A549 (cell line): ENCODE data around the gene RBP3. TPM values are rescaled to one million over a fixed set of nuclear protein-coding genes. Genes with fewer than 3 reads are reported as not detected.

Source experiments
- ATAC-seq, 2 experiments: fragments of 200-7000 bp in 1 of 2; fragments of >200 bp in 1 of 2; cut with Nextera tagmentation in 1 of 2; cut with Tn5 transposase in 1 of 2; 3 replicates each; pipeline versions ENCODE4 v1.8.0 to v1.9.1; 2018 to 2020; ENCODE audit warnings: mild to moderate bottlenecking in 1 of 2, moderate library complexity in 1 of 2
- CTCF ChIA-PET: fragments of 300-600 bp; sonication (Branson Sonifier 250); formaldehyde crosslinking; extraction: SDS; loops from one replicate; lab custom pipeline; 2021; ENCODE audit warnings: antibody characterized with exemption, inconsistent platforms; lab: Yijun Ruan, JAX
- POLR2A ChIA-PET: fragments of 350-600 bp; formaldehyde crosslinking; extraction: SDS; loops from one replicate; lab custom pipeline; 2021; ENCODE audit warnings: antibody characterized with exemption, inconsistent platforms; lab: Yijun Ruan, JAX
- DNase-seq, 2 experiments: peaks; one replicate each; pipeline versions ENCODE4 v3.0.0 to v3.0.0-alpha.2; 2011 to 2016; ENCODE audit warnings: low read depth in 1 of 2, low spot score in 1 of 2
- FAIRE-seq: peaks from 2 replicates; lab custom pipeline; 2011; peaks lifted over from hg19 to GRCh38; lab: Jason Lieb, UNC
- H3K27ac ChIP-seq, 2 experiments: fragments of >200 bp; sonication (Bioruptor Twin); formaldehyde crosslinking; 3 replicates each; pipeline ENCODE4 v1.5.1; 2016 to 2017
- H3K4me1 ChIP-seq: fragments of >200 bp; sonication (Bioruptor Twin); formaldehyde crosslinking; 3 replicates; pipeline ENCODE4 v1.6.1; 2016
- H3K4me2 ChIP-seq: fragments of >200 bp; sonication (Bioruptor Twin); formaldehyde crosslinking; 3 replicates; pipeline ENCODE4 v1.6.1; 2016
- H3K4me3 ChIP-seq: fragments of >200 bp; sonication (Bioruptor Twin); formaldehyde crosslinking; 3 replicates; pipeline ENCODE4 v1.5.1; 2016
- H3K9me3 ChIP-seq: fragments of >200 bp; sonication (Bioruptor Twin); formaldehyde crosslinking; 3 replicates; pipeline ENCODE4 v1.6.1; 2016
- ATOH8 ChIP-seq: fragments of 250-450 bp; sonication (Bioruptor Pico); IDR thresholded peaks from 2 replicates; pipeline ENCODE4 v1.5.0; 2020; ENCODE audit warnings: low read depth, mild to moderate bottlenecking, moderate library complexity
- EP300 ChIP-seq, 2 experiments: fragments of >200 bp; sonication (Bioruptor Twin); formaldehyde crosslinking; IDR thresholded peaks; 2 replicates in 1 of 2; 3 replicates in 1 of 2; pipeline ENCODE4 v1.6.1; 2016 to 2017
- HEYL ChIP-seq: fragments of 250-450 bp; sonication (Bioruptor Pico); IDR thresholded peaks from 2 replicates; pipeline ENCODE4 v1.8.0; 2021; ENCODE audit warnings: mild to moderate bottlenecking, moderate library complexity
- HOXB13 ChIP-seq: fragments of 250-450 bp; sonication (Bioruptor Pico); IDR thresholded peaks from 2 replicates; pipeline ENCODE4 v1.5.0; 2020; ENCODE audit warnings: low read depth, mild to moderate bottlenecking, moderate library complexity
- JUN ChIP-seq, 2 experiments: fragments of >200 bp; sonication (Bioruptor Twin); formaldehyde crosslinking; IDR thresholded peaks; 2 replicates in 1 of 2; 3 replicates in 1 of 2; pipeline ENCODE4 v1.6.1; 2016 to 2017
- KDM1A ChIP-seq: fragments of 200-600 bp; sonication (generic); IDR thresholded peaks from 2 replicates; pipeline ENCODE4 v1.6.1; 2016; ENCODE audit warnings: low read depth, mild to moderate bottlenecking
- MAFK ChIP-seq: fragments of 450-650 bp; IDR thresholded peaks from 2 replicates; pipeline ENCODE4 v1.6.1; 2014; ENCODE audit not compliant: partially characterized antibody
- NR3C1 ChIP-seq: fragments of >200 bp; sonication (Bioruptor Twin); formaldehyde crosslinking; IDR thresholded peaks from 3 replicates; pipeline ENCODE4 v1.6.1; 2017
- POLR2AphosphoS2 ChIP-seq: conservative IDR thresholded peaks from 2 replicates; pipeline ENCODE4 v1.6.1; 2012; ENCODE audit warnings: low read length, improper control_type of control experiment, inconsistent platforms
- RAD21 ChIP-seq, 2 experiments: fragments of >200 bp in 1 of 2; sonication (Bioruptor Twin) in 1 of 2; formaldehyde crosslinking in 1 of 2; IDR thresholded peaks in 1 of 2; conservative IDR thresholded peaks in 1 of 2; 2 replicates in 1 of 2; 3 replicates in 1 of 2; pipeline ENCODE4 v1.6.1; 2012 to 2018; ENCODE audit warnings: inconsistent platforms in 1 of 2
- REST ChIP-seq: fragments of 200-600 bp; sonication (generic); IDR thresholded peaks from 2 replicates; pipeline ENCODE4 v1.6.1; 2016; ENCODE audit warnings: antibody characterized with exemption, mild to moderate bottlenecking, moderate library complexity
- RFX5 ChIP-seq: fragments of 450-650 bp; IDR thresholded peaks from 2 replicates; pipeline ENCODE4 v1.7.1; 2014; ENCODE audit warnings: antibody characterized with exemption, mild to moderate bottlenecking, moderate library complexity
- SREBF2 ChIP-seq: fragments of 450-650 bp; IDR thresholded peaks from 2 replicates; pipeline ENCODE4 v1.6.1; 2014; ENCODE audit warnings: mild to moderate bottlenecking, moderate library complexity
- ZFP36 ChIP-seq: fragments of 450-650 bp; IDR thresholded peaks from 2 replicates; pipeline ENCODE4 v1.6.1; 2014; ENCODE audit warnings: borderline replicate concordance; ENCODE audit not compliant: partially characterized antibody
- WGBS: methylation state at CpG from one replicate; pipeline ENCODE4 v1.1.6; 2017; ENCODE audit errors: missing lambda C conversion rate; 5-methylcytosine and 5-hydroxymethylcytosine counted together
- polyA plus RNA-seq, 4 experiments: library from polyadenylated mRNA; depleted of rRNA in 3 of 4; stranded (reverse); fragments of >200 nt; fragmentation: RNase III in 1 of 4; extraction: RNeasy Plus Mini Kit Qiagen cat#74134 plus additional on column Dnase treatment in 1 of 4; gene quantifications; 2 replicates in 3 of 4; 3 replicates in 1 of 4; pipeline ENCODE4 v1.2.3, GENCODE V29; 2011 to 2017
- TF ChIP-seq, protein P1 (sequence below): fragments of 450-650 bp; IDR thresholded peaks from 2 replicates; pipeline ENCODE4 v1.6.1; 2014; ENCODE audit warnings: antibody characterized with exemption
- TF ChIP-seq, protein P2 (sequence below): IDR thresholded peaks from 2 replicates; pipeline ENCODE4 v1.6.1; 2012

RBP3 gene
- polyA plus RNA-seq, 2 of the 4 experiments (the other 2 are of a cell fraction): not detected

- H3K4me3 ChIP-seq: no peak overlapping the region
- ATAC-seq: no peak
- TF ChIP-seq, protein P1, sequence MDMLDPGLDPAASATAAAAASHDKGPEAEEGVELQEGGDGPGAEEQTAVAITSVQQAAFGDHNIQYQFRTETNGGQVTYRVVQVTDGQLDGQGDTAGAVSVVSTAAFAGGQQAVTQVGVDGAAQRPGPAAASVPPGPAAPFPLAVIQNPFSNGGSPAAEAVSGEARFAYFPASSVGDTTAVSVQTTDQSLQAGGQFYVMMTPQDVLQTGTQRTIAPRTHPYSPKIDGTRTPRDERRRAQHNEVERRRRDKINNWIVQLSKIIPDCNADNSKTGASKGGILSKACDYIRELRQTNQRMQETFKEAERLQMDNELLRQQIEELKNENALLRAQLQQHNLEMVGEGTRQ: no peak
- no peak for TF ChIP-seq EP300 (IDR thresholded peaks at IDR 0.05)
- no peak for TF ChIP-seq ATOH8
- TF ChIP-seq NR3C1: no peak
- no peak for TF ChIP-seq JUN (IDR thresholded peaks at IDR 0.05)
- no peak for TF ChIP-seq REST
- no peak for TF ChIP-seq HOXB13 (CRISPR knock-in tag)
- TF ChIP-seq RFX5: no peak
- TF ChIP-seq HEYL (CRISPR knock-in tag): no peak
- no peak for TF ChIP-seq KDM1A
- TF ChIP-seq SREBF2: no peak
- no peak for TF ChIP-seq ZFP36
- no peak for TF ChIP-seq RAD21 (conservative IDR thresholded peaks at IDR 0.05 in 1 of 2, IDR thresholded peaks at IDR 0.05 in 1 of 2)
- FAIRE-seq: no peak
- 35% methylated on average over 5 of the region's 5 CpGs for WGBS
- H3K9me3 ChIP-seq: no peaks in the 10 kb centered on the region
- POLR2A ChIA-PET: no interaction called here
- DNase-seq: no peak
- H3K4me1 ChIP-seq: no peaks in the 10 kb centered on the region
- H3K4me2 ChIP-seq: no peak overlapping the region
- CTCF ChIA-PET: interaction anchor here (0.9 to 8.3 kb wide), 5 partner anchors 9 to 299 kb away, joined by 4 to 68 read pairs (median 11); no protein-coding TSS in a partner anchor
- H3K27ac ChIP-seq: no peak overlapping the region
These were observed 24.4 kb upstream of the RBP3 start for GRCh38 chr10:47323636-47324296.

DNA sequence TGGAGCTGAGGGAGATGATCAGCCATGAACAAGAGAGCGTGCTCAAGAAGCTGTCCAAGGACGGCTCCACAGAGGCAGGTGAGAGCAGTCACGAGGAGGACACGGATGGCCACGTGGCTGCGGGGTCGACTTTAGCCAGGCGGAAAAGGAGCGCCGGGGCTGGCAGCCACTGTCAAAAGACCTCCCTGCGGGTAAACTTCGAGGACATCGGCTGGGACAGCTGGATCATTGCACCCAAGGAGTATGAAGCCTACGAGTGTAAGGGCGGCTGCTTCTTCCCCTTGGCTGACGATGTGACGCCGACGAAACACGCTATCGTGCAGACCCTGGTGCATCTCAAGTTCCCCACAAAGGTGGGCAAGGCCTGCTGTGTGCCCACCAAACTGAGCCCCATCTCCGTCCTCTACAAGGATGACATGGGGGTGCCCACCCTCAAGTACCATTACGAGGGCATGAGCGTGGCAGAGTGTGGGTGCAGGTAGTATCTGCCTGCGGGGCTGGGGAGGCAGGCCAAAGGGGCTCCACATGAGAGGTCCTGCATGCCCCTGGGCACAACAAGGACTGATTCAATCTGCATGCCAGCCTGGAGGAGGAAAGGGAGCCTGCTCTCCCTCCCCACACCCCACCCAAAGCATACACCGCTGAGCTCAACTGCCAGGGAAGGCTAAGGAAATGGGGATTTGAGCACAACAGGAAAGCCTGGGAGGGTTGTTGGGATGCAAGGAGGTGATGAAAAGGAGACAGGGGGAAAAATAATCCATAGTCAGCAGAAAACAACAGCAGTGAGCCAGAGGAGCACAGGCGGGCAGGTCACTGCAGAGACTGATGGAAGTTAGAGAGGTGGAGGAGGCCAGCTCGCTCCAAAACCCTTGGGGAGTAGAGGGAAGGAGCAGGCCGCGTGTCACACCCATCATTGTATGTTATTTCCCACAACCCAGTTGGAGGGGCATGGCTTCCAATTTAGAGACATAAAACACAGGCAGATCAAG is 22.6 kb upstream of the RBP3 start:
- no peak overlapping the region for H3K4me3 ChIP-seq
- TF ChIP-seq POLR2AphosphoS2 (no peak), MAFK (peak; percentile 89), RFX5 (no peak)
- TF ChIP-seq, protein P2, sequence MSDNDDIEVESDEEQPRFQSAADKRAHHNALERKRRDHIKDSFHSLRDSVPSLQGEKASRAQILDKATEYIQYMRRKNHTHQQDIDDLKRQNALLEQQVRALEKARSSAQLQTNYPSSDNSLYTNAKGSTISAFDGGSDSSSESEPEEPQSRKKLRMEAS: no peak
- 69% methylated on average over 30 of the region's 30 CpGs for whole genome bisulfite sequencing
- ChIA-PET POLR2A (no interaction called here), CTCF (interaction anchor here (1.8 to 8.3 kb wide), 3 partner anchors 13 to 301 kb away, joined by 11 to 68 read pairs (median 24); no protein-coding TSS in a partner anchor)
- no peak for FAIRE-seq
- H3K4me2 ChIP-seq: no peak overlapping the region
- DNase-seq: no peak
- no peak for ATAC-seq
- peaks cover 2% of the 10 kb centered on the region; the same call in 1 of the 3 replicates for H3K4me1 ChIP-seq
- H3K9me3 ChIP-seq: no peaks in the 10 kb centered on the region
- H3K27ac ChIP-seq: no peak overlapping the region
